SK-N-MC (cell line): ENCODE data around the gene CDC34.

Experiments
- DNase-seq: peaks from one replicate; pipeline ENCODE4 v3.0.0-alpha.2; 2011; ENCODE audit warnings: low read depth, low spot score
- H3K27ac ChIP-seq: fragments of 200-600 bp; sonication (generic); 2 replicates; pipeline ENCODE4 v1.5.1; 2016; ENCODE audit warnings: mixed run types
- H3K36me3 ChIP-seq: fragments of 200-600 bp; sonication (generic); 2 replicates; pipeline ENCODE4 v1.6.1; 2017; ENCODE audit warnings: antibody characterized with exemption, low read length, mixed read lengths; ENCODE audit not compliant: insufficient read depth
- H3K4me3 ChIP-seq: fragments of 200-600 bp; sonication (generic); 2 replicates; pipeline ENCODE4 v1.5.1; 2016
- H3K9ac ChIP-seq: fragments of 200-600 bp; sonication (generic); 2 replicates; pipeline ENCODE4 v1.8.0; 2017; ENCODE audit warnings: mixed run types, mixed read lengths; ENCODE audit not compliant: insufficient read length
- H3K9me3 ChIP-seq: fragments of 200-600 bp; sonication (generic); 2 replicates; pipeline ENCODE4 v1.6.1; 2017; ENCODE audit warnings: low read depth, mild to moderate bottlenecking, antibody characterized with exemption, low read length, moderate library complexity, mixed read lengths
- EZH2 ChIP-seq: fragments of 200-600 bp; sonication (generic); IDR thresholded peaks from one replicate; pipeline ENCODE4 v1.6.1; 2017; ENCODE audit warnings: antibody characterized with exemption
- FOXP2 ChIP-seq: optimal IDR thresholded peaks from 2 replicates; pipeline ENCODE3; 2011; ENCODE audit warnings: mild to moderate bottlenecking, moderate library complexity; ENCODE audit not compliant: insufficient read depth; ENCODE audit errors: extremely low read length, control extremely low read depth
- POLR2AphosphoS5 ChIP-seq: IDR thresholded peaks from 2 replicates; pipeline ENCODE4 v1.6.1; 2012; ENCODE audit warnings: mild to moderate bottlenecking, low read depth, low read length, borderline replicate concordance

CDC34 gene

GRCh38 chr19:507286-508203, 24.0 kb upstream of the CDC34 start, which contains the start of gene TPGS1:
TSS of gene TPGS1 (plus strand) at chr19:507497. CDS start at chr19:507507, 10 bp downstream.
- TF ChIP-seq POLR2AphosphoS5, result peak; percentile 50
- no peak for TF ChIP-seq FOXP2
- peak within 1 kb of the TSS; percentile 98 for H3K4me3 ChIP-seq
- H3K27ac ChIP-seq, result peak within 1 kb of the TSS; percentile 98
- H3K9me3 ChIP-seq, result no peaks in the 10 kb centered on the region
- H3K9ac ChIP-seq, result peak within 1 kb of the TSS; percentile 96
- no peaks in the 10 kb centered on the region; the same call in 1 of the 2 replicates for H3K36me3 ChIP-seq
- peak; percentile 100 for DNase-seq

GRCh38 chr19:508204-509150, 23.1 kb upstream of the CDC34 start:
- no peak overlapping the region for H3K27ac ChIP-seq
- no peaks in the 10 kb centered on the region; the same call in 1 of the 2 replicates for H3K36me3 ChIP-seq
- H3K9ac ChIP-seq, result peak overlapping the region; percentile 72
- no peak for DNase-seq
- H3K9me3 ChIP-seq, result no peaks in the 10 kb centered on the region
- TF ChIP-seq EZH2 (no peak), POLR2AphosphoS5 (no peak), FOXP2 (no peak)
- peak overlapping the region; percentile 98 for H3K4me3 ChIP-seq

- peak overlapping the region; percentile 78 for H3K27ac ChIP-seq
- H3K36me3 ChIP-seq, result no peaks in the 10 kb centered on the region; the same call in 1 of the 2 replicates
- DNase-seq, result no peak
- no peaks in the 10 kb centered on the region for H3K9me3 ChIP-seq
- peak overlapping the region; percentile 73 for H3K4me3 ChIP-seq
- TF ChIP-seq POLR2AphosphoS5, result no peak; the same call in 1 of the 2 replicates
- TF ChIP-seq EZH2, result no peak
- TF ChIP-seq FOXP2, result no peak
- peak overlapping the region; percentile 68 for H3K9ac ChIP-seq
Observed at GRCh38 chr19:510606-511100, 20.9 kb upstream of the CDC34 start.

GRCh38 chr19:511101-511851, 20.3 kb upstream of the CDC34 start:
- H3K4me3 ChIP-seq, result peak overlapping the region; percentile 73
- H3K27ac ChIP-seq, result peak overlapping the region; percentile 78

GRCh38 chr19:512547-513365, 18.8 kb upstream of the CDC34 start:
- H3K36me3 ChIP-seq, result no peaks in the 10 kb centered on the region; the same call in 1 of the 2 replicates
- no peak overlapping the region; the same call in 1 of the 2 replicates for H3K27ac ChIP-seq
- TF ChIP-seq POLR2AphosphoS5, result no peak
- no peak for TF ChIP-seq FOXP2
- TF ChIP-seq EZH2, result no peak
- H3K4me3 ChIP-seq, result no peak overlapping the region
- H3K9me3 ChIP-seq, result no peaks in the 10 kb centered on the region
- H3K9ac ChIP-seq, result no peak overlapping the region
- DNase-seq, result no peak

More at GRCh38 chr19:511101-511851, 20.3 kb upstream of the CDC34 start:
- Histone ChIP-seq H3K9ac (peak overlapping the region; percentile 68), H3K36me3 (no peaks in the 10 kb centered on the region; the same call in 1 of the 2 replicates), H3K9me3 (no peaks in the 10 kb centered on the region)
- TF ChIP-seq EZH2 (no peak), POLR2AphosphoS5 (no peak; the same call in 1 of the 2 replicates), FOXP2 (no peak)
- DNase-seq, result no peak

- no peak overlapping the region for H3K27ac ChIP-seq
Observed at GRCh38 chr19:513368-514165, 18.0 kb upstream of the CDC34 start.

More at GRCh38 chr19:513368-514165, 18.0 kb upstream of the CDC34 start:
- Histone ChIP-seq H3K9me3 (no peaks in the 10 kb centered on the region), H3K4me3 (no peak overlapping the region), H3K36me3 (no peaks in the 10 kb centered on the region; the same call in 1 of the 2 replicates), H3K9ac (no peak overlapping the region)
- no peak for DNase-seq
- TF ChIP-seq FOXP2 (no peak), POLR2AphosphoS5 (no peak), EZH2 (no peak)
